ENCODE results near the gene SPATA19.

The SPATA19 gene

DNA sequence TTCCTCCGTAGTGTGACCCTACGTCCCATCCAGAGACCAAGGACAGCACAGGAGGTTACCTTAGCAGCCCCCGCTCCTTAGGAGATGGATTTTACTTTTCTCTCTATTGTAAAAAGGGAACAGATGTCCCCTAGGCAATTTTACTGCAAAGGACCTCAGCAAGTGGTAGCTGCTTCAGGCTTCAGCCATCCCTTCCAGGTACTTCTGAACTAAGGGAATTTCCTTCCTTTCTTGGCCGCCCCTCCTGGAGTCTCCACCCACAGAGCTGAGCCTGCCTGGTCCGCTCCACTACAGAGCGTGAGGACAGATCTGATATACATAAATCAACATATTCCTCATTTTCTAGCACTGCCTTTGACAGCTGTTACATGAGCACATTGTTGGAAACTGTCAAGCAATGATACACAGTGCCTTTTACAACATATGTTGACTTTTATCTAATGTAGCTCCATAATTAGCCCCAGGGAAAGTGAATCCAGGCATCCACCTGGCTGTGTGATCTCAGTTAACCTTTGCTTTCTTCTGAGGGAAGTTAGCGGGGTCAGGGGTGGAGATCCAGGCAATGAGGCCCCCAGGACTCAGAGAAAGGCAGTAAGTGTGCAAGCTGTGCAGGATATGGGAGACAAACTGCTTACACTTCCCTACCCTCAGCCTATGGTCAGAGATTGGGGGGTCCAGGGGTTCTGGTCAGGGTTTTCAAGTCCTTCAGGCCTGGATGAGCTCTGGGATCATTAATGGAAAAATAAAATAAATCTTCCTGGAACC is 51.9 kb downstream of the SPATA19 start:
- TF ChIP-seq POLR2A (IDR thresholded peaks at IDR 0.05; ENCODE audit: low read depth, low read length) = no peak
- no peak for TF ChIP-seq PAX5 (IDR thresholded peaks at IDR 0.05; ENCODE audit: insufficient read depth, low read length, severe bottlenecking)
- TF ChIP-seq TAF1 (IDR thresholded peaks at IDR 0.05; ENCODE audit: low read depth, low read length) = no peak
- no peak for TF ChIP-seq SPI1 (IDR thresholded peaks at IDR 0.05; ENCODE audit: low read depth, low read length)
- TF ChIP-seq POLR2AphosphoS5 (IDR thresholded peaks at IDR 0.05; ENCODE audit: low read depth, low read length) = no peak
- no peak for TF ChIP-seq POU2F2 (IDR thresholded peaks at IDR 0.05; ENCODE audit: low read depth, low read length)
- FAIRE-seq (no peak), DNase-seq (ENCODE audit: insufficient read length, low spot score) (no peak)

DNA sequence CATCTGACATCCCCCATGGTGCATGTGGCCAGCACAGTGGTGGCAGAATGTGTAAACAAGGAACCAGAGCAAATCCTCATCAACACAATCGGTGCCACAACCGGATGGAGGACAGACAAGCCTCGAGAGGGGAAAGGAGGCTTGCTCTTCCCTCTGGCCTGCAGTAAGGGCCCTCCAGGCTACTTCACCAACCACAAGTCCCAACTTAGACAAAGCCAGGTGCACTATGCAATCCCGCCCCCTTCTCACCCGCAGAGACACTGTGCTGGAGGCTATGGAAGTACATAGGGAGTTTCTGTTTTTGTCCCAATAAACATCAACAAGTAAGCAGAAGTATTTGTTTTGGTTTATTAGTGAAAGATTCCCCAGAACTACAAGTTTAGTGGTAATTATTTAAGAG is 54.3 kb downstream of the SPATA19 start:
- TF ChIP-seq PAX5 (IDR thresholded peaks at IDR 0.05; ENCODE audit: insufficient read depth, low read length, severe bottlenecking) (no peak), TAF1 (IDR thresholded peaks at IDR 0.05; ENCODE audit: low read depth, low read length) (no peak), SPI1 (IDR thresholded peaks at IDR 0.05; ENCODE audit: low read depth, low read length) (no peak)
- no peak for FAIRE-seq
- DNase-seq (ENCODE audit: insufficient read length, low spot score) = no peak

Data from GM12891 (cell line).